ENCODE data around the gene ANKS1A. TPM values are rescaled to one million over a fixed set of nuclear protein-coding genes. Genes with fewer than 3 reads are reported as not detected.

ANKS1A gene
- total RNA-seq, 1 experiment from 2014 or later, result 14.4 TPM

DNA sequence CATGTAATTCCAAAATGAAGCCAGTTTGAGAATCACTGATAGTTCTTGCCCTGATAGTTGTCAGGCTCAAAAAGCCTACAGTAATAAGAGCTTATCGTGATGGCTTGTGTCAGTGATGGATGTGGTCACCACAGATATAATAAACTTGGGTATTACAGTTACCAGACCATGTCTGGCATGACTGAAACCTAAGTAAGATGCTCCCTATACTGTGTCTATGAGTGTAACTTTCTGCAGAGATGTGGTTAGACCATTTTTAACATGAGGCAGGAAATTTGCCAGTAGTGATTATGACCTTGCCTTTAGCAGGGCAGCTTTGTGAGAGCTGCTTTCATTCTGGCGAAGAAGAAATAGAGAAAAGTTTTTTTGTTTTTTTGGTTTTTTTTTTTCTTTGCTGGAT, 90.2 kb downstream of the ANKS1A start:
- ATAC-seq (no peak), DNase-seq (ENCODE audit: low read depth, low spot score) (no peak)
- in situ Hi-C loops (cut with HindIII; ENCODE audit: low pct_unique_long_range_greater_than_20kb, low sequenced_read_pairs), result no loop called here
- H3K4me3 ChIP-seq (ENCODE audit: low read depth in 2 of 2, low read length in 2 of 2), result no peak overlapping the region
- intact Hi-C loops (cut with micrococcal nuclease; ENCODE audit: unreplicated experiment), result no loop called here
- POLR2A ChIA-PET, result no interaction called here
- H3K9me3 ChIP-seq (ENCODE audit: control insufficient read depth, insufficient read depth, low read depth, low read length), result no peaks in the 10 kb centered on the region
- no peak overlapping the region for H3K27ac ChIP-seq (ENCODE audit: low read length)
- H3K4me1 ChIP-seq (ENCODE audit: control insufficient read depth, insufficient read depth, low read length), result no peaks in the 10 kb centered on the region
- no TSS peak for BruUV-seq (replicated peaks)
- no peak for TF ChIP-seq TCF7L2 (IDR thresholded peaks at IDR 0.05; ENCODE audit: low read depth, low read length)
- CTCF ChIA-PET, result interaction anchor here (0.6 kb wide), 1 partner anchor 446 kb away, joined by 3 read pairs; no protein-coding TSS in a partner anchor
- no peaks in the 10 kb centered on the region; the same call in 1 of the 2 replicates for H3K36me3 ChIP-seq (ENCODE audit: control insufficient read depth, insufficient read depth, low read length)
- H3K27me3 ChIP-seq (ENCODE audit: control insufficient read depth, insufficient read depth, low read length), result no peaks in the 10 kb centered on the region

DNA sequence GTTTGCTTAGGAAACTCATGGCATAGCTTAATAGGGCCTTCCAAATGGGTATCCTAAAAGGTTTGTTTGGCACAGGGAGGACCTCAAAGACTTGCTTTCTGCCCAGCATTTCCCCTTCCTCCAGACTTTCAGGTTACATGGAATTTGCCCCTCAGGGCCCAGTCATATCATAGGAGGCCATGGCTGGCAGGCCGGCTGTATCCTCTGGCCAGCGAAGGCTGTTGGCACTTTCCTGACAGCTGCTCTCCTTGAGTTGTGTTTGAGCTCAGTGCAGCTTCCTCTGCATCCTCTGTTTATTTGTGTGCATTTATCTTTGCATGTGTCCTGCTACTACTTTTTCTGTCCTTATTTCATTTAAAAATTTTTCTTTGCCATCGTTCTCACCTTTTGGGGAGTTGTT, 90.9 kb downstream of the ANKS1A start:
- intact Hi-C loops (cut with micrococcal nuclease; ENCODE audit: unreplicated experiment), result loop anchor here (5.0 kb wide), 1 partner anchor 162 kb away; the partner anchor contains the start of gene TCP11

More for the DNA sequence above, 90.9 kb downstream of the ANKS1A start:
- no peaks in the 10 kb centered on the region; the same call in none of the 2 replicates for H3K36me3 ChIP-seq (ENCODE audit: control insufficient read depth, insufficient read depth, low read length)
- H3K9me3 ChIP-seq (ENCODE audit: control insufficient read depth, insufficient read depth, low read depth, low read length), result no peaks in the 10 kb centered on the region
- POLR2A ChIA-PET, result interaction anchor here (0.5 kb wide), 1 partner anchor 57 kb away, joined by 5 read pairs; no protein-coding TSS in a partner anchor
- no peaks in the 10 kb centered on the region for H3K27me3 ChIP-seq (ENCODE audit: control insufficient read depth, insufficient read depth, low read length)
- CTCF ChIA-PET, result no interaction called here
- H3K4me1 ChIP-seq (ENCODE audit: control insufficient read depth, insufficient read depth, low read length), result no peaks in the 10 kb centered on the region
- in situ Hi-C loops (cut with HindIII; ENCODE audit: low pct_unique_long_range_greater_than_20kb, low sequenced_read_pairs), result no loop called here
- no peak overlapping the region for H3K27ac ChIP-seq (ENCODE audit: low read length)
- DNase-seq (ENCODE audit: low read depth, low spot score), result no peak
- no TSS peak for BruUV-seq (replicated peaks)
- TF ChIP-seq CTCF (IDR thresholded peaks at IDR 0.05) (no peak), TCF7L2 (IDR thresholded peaks at IDR 0.05; ENCODE audit: low read depth, low read length) (no peak), POLR2AphosphoS5 (IDR thresholded peaks at IDR 0.05; ENCODE audit: low read depth, low read length) (no peak), SIN3A (IDR thresholded peaks at IDR 0.05; ENCODE audit: borderline replicate concordance, insufficient read depth, low read depth, low read length) (no peak)
- TF ChIP-seq, protein P1, sequence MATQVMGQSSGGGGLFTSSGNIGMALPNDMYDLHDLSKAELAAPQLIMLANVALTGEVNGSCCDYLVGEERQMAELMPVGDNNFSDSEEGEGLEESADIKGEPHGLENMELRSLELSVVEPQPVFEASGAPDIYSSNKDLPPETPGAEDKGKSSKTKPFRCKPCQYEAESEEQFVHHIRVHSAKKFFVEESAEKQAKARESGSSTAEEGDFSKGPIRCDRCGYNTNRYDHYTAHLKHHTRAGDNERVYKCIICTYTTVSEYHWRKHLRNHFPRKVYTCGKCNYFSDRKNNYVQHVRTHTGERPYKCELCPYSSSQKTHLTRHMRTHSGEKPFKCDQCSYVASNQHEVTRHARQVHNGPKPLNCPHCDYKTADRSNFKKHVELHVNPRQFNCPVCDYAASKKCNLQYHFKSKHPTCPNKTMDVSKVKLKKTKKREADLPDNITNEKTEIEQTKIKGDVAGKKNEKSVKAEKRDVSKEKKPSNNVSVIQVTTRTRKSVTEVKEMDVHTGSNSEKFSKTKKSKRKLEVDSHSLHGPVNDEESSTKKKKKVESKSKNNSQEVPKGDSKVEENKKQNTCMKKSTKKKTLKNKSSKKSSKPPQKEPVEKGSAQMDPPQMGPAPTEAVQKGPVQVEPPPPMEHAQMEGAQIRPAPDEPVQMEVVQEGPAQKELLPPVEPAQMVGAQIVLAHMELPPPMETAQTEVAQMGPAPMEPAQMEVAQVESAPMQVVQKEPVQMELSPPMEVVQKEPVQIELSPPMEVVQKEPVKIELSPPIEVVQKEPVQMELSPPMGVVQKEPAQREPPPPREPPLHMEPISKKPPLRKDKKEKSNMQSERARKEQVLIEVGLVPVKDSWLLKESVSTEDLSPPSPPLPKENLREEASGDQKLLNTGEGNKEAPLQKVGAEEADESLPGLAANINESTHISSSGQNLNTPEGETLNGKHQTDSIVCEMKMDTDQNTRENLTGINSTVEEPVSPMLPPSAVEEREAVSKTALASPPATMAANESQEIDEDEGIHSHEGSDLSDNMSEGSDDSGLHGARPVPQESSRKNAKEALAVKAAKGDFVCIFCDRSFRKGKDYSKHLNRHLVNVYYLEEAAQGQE (IDR thresholded peaks at IDR 0.05; ENCODE audit: insufficient read depth in 1 of 2, low read depth in 2 of 2, low read length in 1 of 2), result no peak
- no peak overlapping the region for H3K4me3 ChIP-seq (ENCODE audit: low read depth in 2 of 2, low read length in 2 of 2)
- ATAC-seq, result no peak
